Duodenal mucosa (tissue), 2 donors: ENCODE data around the gene PLS3.

ENCODE experiments used
- H3K27ac ChIP-seq: one replicate; pipeline ENCODE4 v1.7.0; 2013; ENCODE audit warnings: low read depth, low read length
- H3K27me3 ChIP-seq, 2 donors: one replicate each; pipeline ENCODE4 v1.7.0; 2013; ENCODE audit warnings: low read length in 2 of 2, control low read depth in 1 of 2; ENCODE audit not compliant: insufficient read depth in 2 of 2, control insufficient read depth in 1 of 2
- H3K36me3 ChIP-seq, 2 donors: one replicate each; pipeline ENCODE4 v1.7.0; 2013; ENCODE audit warnings: low read length in 2 of 2, control low read depth in 1 of 2; ENCODE audit not compliant: insufficient read depth in 2 of 2, control insufficient read depth in 1 of 2
- H3K4me1 ChIP-seq, 2 donors: one replicate each; pipeline ENCODE4 v1.7.0; 2013; ENCODE audit warnings: low read length in 2 of 2, control low read depth in 1 of 2; ENCODE audit not compliant: insufficient read depth in 2 of 2, control insufficient read depth in 1 of 2
- H3K4me3 ChIP-seq, 2 donors: one replicate each; pipeline ENCODE4 v1.7.0; 2013; ENCODE audit warnings: low read length in 2 of 2, low read depth in 1 of 2
- H3K9ac ChIP-seq, 2 donors: one replicate each; pipeline ENCODE4 v1.7.0; 2013; ENCODE audit warnings: low read length in 2 of 2, low read depth in 1 of 2
- H3K9me3 ChIP-seq, 2 donors: one replicate each; pipeline ENCODE4 v1.7.0; 2013; ENCODE audit warnings: low read length in 2 of 2, control low read depth in 1 of 2; ENCODE audit not compliant: control insufficient read depth in 1 of 2

PLS3 gene

DNA sequence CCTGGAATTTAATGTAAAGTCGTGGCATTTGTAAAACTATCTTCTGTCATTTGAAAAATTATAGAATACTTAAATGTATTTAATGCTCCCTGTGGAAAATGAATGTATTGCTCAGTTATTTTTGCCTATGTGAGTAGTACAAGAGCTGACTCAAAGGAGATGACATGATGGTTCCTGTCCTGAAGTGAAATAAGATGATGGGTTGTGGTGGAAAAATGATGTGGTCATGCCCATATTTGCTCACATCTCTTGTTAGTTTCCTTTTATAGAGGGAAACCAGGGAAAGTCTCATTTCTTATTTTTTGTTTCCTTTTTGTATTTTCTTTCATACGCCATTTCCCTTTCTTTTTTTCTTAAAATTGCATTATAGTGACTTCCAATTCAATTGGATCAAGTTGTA lies 23.7 kb downstream of the PLS3 start:
- no peak overlapping the region for H3K27ac ChIP-seq
- no peaks in the 10 kb centered on the region for H3K9me3 ChIP-seq
- H3K36me3 ChIP-seq = no peaks in the 10 kb centered on the region
- no peaks in the 10 kb centered on the region for H3K4me1 ChIP-seq
- H3K27me3 ChIP-seq = no peaks in the 10 kb centered on the region
- H3K9ac ChIP-seq = no peak overlapping the region
- H3K4me3 ChIP-seq = no peak overlapping the region

DNA sequence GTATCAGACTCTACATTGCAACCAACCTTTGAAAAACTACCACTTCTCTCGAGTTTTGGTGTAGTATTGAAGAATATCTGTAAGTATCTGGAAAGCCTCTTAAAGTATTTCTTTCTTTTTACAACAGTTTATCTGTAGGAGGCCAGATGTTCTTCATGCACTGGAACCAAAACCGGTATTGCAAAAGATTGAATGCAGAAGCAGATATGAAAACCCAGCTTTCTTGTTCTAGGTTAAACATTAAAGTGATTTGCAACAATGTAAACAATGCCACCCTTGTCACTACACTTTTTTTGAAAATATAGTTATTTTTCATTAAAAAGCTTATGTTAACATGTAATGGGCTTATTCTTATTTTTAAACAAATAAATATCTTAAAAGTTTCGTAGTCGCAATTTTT lies 27.2 kb downstream of the PLS3 start:
- no peak overlapping the region for H3K4me3 ChIP-seq
- no peaks in the 10 kb centered on the region for H3K36me3 ChIP-seq
- H3K9me3 ChIP-seq = no peaks in the 10 kb centered on the region
- H3K4me1 ChIP-seq = no peaks in the 10 kb centered on the region
- H3K9ac ChIP-seq = no peak overlapping the region
- no peak overlapping the region for H3K27ac ChIP-seq
- no peaks in the 10 kb centered on the region for H3K27me3 ChIP-seq

DNA sequence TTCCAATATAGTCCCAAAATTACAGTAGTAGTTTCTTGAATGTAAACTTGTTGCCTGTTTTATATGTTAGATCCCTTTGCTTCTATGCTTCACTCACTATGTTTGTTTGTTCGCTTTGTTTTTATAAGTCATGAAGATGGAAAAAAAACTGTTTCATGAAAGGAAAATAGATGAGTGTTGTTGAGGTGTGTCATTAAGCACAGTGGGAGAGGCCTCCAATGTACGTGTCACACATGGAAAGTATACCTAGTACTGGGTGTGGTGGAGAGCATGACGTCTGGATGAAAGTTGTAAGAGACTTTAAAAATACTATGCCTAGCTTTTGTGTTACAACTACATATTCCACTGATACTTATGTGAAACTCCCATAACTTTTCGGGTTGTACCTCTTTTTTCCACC lies 28.4 kb downstream of the PLS3 start:
- Histone ChIP-seq H3K4me1 (no peaks in the 10 kb centered on the region), H3K27me3 (no peaks in the 10 kb centered on the region), H3K36me3 (no peaks in the 10 kb centered on the region), H3K4me3 (no peak overlapping the region), H3K9me3 (no peaks in the 10 kb centered on the region), H3K9ac (no peak overlapping the region), H3K27ac (no peak overlapping the region)

DNA sequence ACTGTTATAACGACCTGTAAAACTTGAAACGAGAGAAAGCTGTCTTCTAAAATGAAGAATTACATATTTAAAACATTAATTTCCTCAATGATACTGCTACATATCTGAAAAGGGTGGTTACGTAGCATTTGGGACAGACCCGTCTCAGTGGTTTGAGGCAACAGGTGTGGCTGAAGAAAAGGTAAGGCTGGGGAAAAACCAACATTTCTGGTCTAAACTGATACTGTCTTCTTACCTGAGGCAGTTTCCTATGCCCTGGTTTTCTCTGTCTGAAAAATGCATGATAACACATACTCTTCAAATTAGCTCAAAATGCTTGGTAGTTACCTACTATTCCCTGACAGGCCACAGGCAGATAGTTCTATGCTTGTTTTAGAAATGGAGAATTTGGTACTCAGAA lies 30.4 kb downstream of the PLS3 start:
- Histone ChIP-seq H3K27ac (no peak overlapping the region), H3K4me3 (no peak overlapping the region), H3K27me3 (no peaks in the 10 kb centered on the region), H3K4me1 (no peaks in the 10 kb centered on the region), H3K9ac (no peak overlapping the region), H3K9me3 (no peaks in the 10 kb centered on the region), H3K36me3 (no peaks in the 10 kb centered on the region)

DNA sequence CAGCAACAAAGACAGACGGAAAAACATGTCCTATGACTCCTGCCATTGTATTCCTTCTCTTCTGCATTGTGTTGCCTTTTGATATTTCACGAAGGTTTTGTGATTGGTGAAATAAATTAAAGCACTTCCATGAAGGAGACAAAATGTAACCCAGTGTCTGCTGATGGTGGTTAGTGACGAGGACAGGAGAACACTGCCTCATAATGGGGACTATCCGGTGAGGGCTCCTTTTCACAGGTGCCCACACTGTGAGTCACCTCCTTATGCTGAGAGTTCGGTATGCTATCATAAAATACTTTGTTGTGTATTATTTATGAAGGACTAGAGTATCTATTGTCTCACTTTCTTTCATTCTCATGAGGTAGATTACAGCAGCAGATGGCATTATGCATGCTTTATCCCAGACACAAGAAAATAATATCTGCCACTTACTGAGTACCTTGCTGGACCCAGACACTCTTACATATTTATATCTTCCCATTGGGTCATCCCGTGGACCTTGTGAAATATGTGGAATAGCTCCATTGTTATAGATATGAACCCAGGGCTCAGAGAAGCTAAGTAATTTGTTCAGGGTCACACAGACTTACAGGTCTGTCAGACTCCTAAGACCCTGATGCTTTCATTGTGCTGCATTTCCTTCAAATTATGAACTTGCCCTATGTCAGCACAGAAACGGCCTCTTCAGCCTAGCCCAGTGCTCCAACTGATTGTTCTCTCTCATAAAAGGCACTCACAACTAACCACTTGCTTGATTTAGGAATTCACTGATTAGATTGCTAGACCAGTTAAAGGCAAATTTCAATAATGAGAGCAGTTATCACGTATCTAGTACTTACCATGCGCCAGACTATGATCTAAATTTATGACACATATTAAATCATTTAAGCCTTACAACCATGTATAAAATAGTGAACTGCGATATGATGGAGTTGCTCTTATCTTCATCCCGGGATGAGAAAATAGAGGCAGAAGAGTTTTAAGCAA lies 31.2 kb downstream of the PLS3 start:
- Histone ChIP-seq H3K9me3 (no peaks in the 10 kb centered on the region), H3K27ac (no peak overlapping the region), H3K27me3 (no peaks in the 10 kb centered on the region), H3K36me3 (no peaks in the 10 kb centered on the region), H3K4me3 (no peak overlapping the region), H3K9ac (no peak overlapping the region), H3K4me1 (no peaks in the 10 kb centered on the region)

DNA sequence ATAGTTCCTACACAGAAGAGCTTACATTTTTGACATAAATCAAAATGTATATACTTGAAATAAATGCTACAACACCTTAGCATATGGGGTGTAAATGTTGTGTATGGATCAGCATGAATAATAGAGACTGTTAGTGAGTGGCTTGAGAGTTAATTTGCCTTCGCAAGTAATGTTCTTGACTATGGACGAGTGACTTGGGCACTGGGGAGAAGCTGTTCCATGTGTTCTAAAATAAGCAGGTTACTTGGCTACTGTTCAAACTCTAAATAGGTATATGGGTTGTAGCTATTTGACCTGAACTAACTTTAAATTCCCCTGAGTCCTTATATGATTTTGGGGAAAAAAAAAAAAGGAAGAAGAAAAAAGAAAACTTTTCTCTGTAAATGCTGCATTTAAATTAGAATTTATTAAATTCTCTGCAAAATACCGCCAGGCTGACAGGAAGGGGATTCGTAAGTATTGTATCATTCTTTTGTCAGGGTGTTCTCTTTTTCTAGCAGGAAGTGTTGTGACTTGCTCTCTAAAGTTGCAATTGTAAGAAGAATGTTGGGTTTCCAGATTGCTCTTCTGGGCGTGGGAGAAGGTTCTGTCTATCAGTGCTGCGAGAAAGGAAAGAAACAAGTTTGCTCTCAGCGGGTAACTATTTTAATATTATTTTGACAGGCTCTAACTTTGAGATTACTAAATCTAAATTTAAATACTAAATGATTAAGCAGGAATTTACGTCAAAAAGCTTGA lies 32.2 kb downstream of the PLS3 start:
- Histone ChIP-seq H3K27ac (no peak overlapping the region), H3K36me3 (no peaks in the 10 kb centered on the region), H3K27me3 (no peaks in the 10 kb centered on the region), H3K9me3 (no peaks in the 10 kb centered on the region), H3K9ac (no peak overlapping the region), H3K4me1 (no peaks in the 10 kb centered on the region), H3K4me3 (no peak overlapping the region)

DNA sequence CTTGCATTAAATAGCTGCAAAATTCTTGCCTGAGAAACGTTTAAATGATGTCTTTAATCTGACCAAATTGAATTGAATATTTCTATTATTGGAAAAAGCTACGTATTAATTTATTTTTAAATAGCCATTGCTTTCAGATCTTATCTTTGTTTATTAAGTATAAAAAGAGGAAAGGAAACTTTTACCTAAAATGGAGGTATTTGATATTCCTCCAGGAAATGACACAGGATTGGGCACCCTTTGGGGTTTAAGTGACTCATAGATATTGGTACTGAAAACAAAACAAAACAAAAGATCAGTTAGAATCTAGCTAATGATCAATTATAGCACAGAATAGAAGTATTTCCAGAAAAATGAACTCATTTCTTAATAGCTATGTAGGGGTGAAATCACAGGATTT lies 34.1 kb downstream of the PLS3 start:
- H3K27ac ChIP-seq = no peak overlapping the region
- H3K36me3 ChIP-seq = no peaks in the 10 kb centered on the region
- H3K9ac ChIP-seq = no peak overlapping the region
- H3K4me3 ChIP-seq = no peak overlapping the region
- H3K27me3 ChIP-seq = no peaks in the 10 kb centered on the region
- no peaks in the 10 kb centered on the region for H3K4me1 ChIP-seq
- H3K9me3 ChIP-seq = no peaks in the 10 kb centered on the region

DNA sequence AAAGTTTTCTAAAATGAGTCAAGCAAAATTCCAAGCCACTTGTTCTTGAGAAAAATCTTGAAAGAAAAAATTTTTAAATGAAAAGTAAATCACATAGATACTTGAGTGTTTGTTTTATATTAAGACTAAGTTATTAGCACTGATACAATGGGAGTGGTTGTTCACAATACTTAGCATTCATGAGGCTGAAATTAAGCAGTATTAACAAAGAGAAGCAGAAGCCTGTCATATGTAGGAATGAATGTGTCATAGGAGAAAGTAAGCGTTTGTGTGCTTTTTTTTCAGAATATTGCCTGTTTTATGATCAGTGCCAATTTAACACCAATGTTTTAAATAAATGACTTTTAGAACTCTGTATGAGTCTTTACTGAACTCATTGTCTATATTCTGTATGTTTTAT lies 37.6 kb downstream of the PLS3 start:
- Histone ChIP-seq H3K9me3 (no peaks in the 10 kb centered on the region), H3K27me3 (no peaks in the 10 kb centered on the region), H3K36me3 (no peaks in the 10 kb centered on the region), H3K4me3 (no peak overlapping the region), H3K27ac (no peak overlapping the region), H3K9ac (no peak overlapping the region), H3K4me1 (no peaks in the 10 kb centered on the region)

DNA sequence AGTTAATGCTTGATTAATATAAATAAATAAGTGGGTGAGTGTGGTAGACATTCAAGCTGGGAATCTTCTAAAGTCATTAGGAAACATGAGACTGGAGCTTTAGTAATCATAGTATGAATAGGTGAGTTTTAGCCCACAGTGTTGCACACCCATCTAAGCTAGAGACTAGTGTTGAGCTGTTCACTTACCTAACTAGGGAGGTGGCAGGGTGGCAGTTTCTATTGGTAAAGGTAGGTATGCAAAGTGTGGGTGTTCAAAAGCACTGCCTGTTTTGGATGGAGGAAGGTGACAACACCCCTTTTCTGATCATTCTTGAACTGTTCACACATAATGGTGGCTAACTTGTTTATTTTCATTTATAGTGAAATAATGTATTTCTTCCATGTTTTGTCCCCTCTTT lies 41.3 kb downstream of the PLS3 start:
- no peaks in the 10 kb centered on the region for H3K4me1 ChIP-seq

DNA sequence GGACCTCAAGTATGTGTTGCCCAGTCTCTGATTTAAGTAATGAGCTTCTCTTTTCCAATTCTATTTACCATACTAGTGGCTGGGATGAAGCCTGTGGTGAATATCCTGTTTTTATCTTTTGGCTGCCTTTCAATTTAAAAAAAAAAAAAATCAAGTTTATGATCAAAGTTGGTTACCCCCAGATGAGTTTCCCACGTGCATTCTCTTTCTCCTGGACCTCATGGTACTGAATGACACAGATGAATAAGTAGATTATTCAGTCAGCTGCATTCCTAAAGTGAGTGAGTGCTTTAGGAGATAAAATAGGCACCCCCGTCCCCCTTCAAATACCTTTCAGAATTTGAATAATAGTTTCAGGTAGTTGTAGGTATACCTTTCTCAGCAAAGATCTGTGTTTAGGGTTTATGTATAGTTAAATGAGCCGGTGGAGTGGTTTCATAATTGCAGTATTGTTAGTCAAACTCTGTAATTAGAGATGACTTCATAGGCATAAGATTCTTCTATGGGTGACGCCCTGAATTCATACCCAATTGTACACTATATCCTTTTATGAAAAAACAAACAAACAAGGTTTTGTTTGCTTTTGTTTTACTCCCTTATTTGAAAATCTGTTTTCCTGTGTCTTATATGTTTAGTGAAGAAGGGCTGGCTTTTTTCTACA lies 41.9 kb downstream of the PLS3 start:
- Histone ChIP-seq H3K27me3 (no peaks in the 10 kb centered on the region), H3K36me3 (no peaks in the 10 kb centered on the region), H3K4me1 (no peaks in the 10 kb centered on the region), H3K9me3 (no peaks in the 10 kb centered on the region), H3K27ac (no peak overlapping the region), H3K9ac (no peak overlapping the region), H3K4me3 (no peak overlapping the region)

More for the DNA sequence above, 41.3 kb downstream of the PLS3 start:
- no peak overlapping the region for H3K27ac ChIP-seq
- H3K36me3 ChIP-seq = no peaks in the 10 kb centered on the region
- H3K9me3 ChIP-seq = no peaks in the 10 kb centered on the region
- H3K4me3 ChIP-seq = no peak overlapping the region
- no peak overlapping the region for H3K9ac ChIP-seq
- H3K27me3 ChIP-seq = no peaks in the 10 kb centered on the region
